DND-41 (cell line): Measurements from ENCODE around the gene SPATS2L.

ENCODE experiments used
- ATAC-seq: fragments of 200-7000 bp; cut with Tn5 transposase; 3 replicates; pipeline ENCODE4 v1.9.1; 2021; ENCODE audit warnings: low read depth; ENCODE audit not compliant: insufficient read depth
- DNase-seq: peaks from one replicate; pipeline ENCODE4 v3.0.0-alpha.2; 2020
- H2AFZ ChIP-seq: 2 replicates; pipeline ENCODE4 v1.6.0; 2012; ENCODE audit warnings: low read depth, low read length
- H3K27ac ChIP-seq: 2 replicates; pipeline ENCODE4 v1.5.1; 2012; ENCODE audit warnings: low read length, inconsistent platforms
- H3K27me3 ChIP-seq: fragments of 200-600 bp; sonication (generic); 2 replicates; pipeline ENCODE4 v1.6.0; 2012; ENCODE audit warnings: low read length, mild to moderate bottlenecking, inconsistent platforms; ENCODE audit not compliant: insufficient read depth, poor library complexity
- H3K36me3 ChIP-seq: 2 replicates; pipeline ENCODE4 v1.5.1; 2012; ENCODE audit warnings: low read length, inconsistent platforms; ENCODE audit not compliant: insufficient read depth
- H3K4me1 ChIP-seq: 2 replicates; pipeline ENCODE4 v1.5.1; 2012; ENCODE audit warnings: mild to moderate bottlenecking, low read length; ENCODE audit not compliant: insufficient read depth
- H3K4me2 ChIP-seq: 2 replicates; pipeline ENCODE4 v1.6.0; 2012; ENCODE audit warnings: mild to moderate bottlenecking, moderate library complexity, low read length, inconsistent platforms; ENCODE audit not compliant: insufficient read depth
- H3K4me3 ChIP-seq, 2 experiments: fragments of 200-600 bp in 1 of 2; shearing (Covaris generic) in 1 of 2; 2 replicates each; pipeline ENCODE4 v1.5.1; 2012 to 2016; ENCODE audit warnings: inconsistent platforms in 2 of 2, low read length in 2 of 2, mild to moderate bottlenecking in 2 of 2, low read depth in 1 of 2, moderate library complexity in 1 of 2
- H3K79me2 ChIP-seq: 2 replicates; pipeline ENCODE4 v1.6.0; 2012; ENCODE audit warnings: low read length, inconsistent platforms; ENCODE audit not compliant: insufficient read depth
- H3K9ac ChIP-seq: 2 replicates; pipeline ENCODE4 v1.6.0; 2012; ENCODE audit warnings: low read depth, mild to moderate bottlenecking, inconsistent platforms, low read length, moderate library complexity
- H3K9me3 ChIP-seq: 2 replicates; pipeline ENCODE4 v1.5.1; 2012; ENCODE audit warnings: low read length, moderate library complexity, mild to moderate bottlenecking, inconsistent platforms; ENCODE audit not compliant: insufficient read depth, severe bottlenecking
- H4K20me1 ChIP-seq: 2 replicates; pipeline ENCODE4 v1.6.0; 2012; ENCODE audit warnings: low read length; ENCODE audit not compliant: insufficient read depth
- CTCF ChIP-seq: IDR thresholded peaks from 2 replicates; pipeline ENCODE4 v1.5.1; 2012; ENCODE audit warnings: borderline replicate concordance, low read length, moderate library complexity, mild to moderate bottlenecking; ENCODE audit not compliant: poor library complexity, severe bottlenecking; ENCODE audit errors: extremely low read depth
- EZH2 ChIP-seq: IDR thresholded peaks from 3 replicates; pipeline ENCODE4 v1.6.1; 2012; ENCODE audit warnings: borderline replicate concordance, low read depth, mild to moderate bottlenecking, moderate library complexity, low read length, inconsistent platforms; ENCODE audit not compliant: severe bottlenecking

SPATS2L gene

DNA sequence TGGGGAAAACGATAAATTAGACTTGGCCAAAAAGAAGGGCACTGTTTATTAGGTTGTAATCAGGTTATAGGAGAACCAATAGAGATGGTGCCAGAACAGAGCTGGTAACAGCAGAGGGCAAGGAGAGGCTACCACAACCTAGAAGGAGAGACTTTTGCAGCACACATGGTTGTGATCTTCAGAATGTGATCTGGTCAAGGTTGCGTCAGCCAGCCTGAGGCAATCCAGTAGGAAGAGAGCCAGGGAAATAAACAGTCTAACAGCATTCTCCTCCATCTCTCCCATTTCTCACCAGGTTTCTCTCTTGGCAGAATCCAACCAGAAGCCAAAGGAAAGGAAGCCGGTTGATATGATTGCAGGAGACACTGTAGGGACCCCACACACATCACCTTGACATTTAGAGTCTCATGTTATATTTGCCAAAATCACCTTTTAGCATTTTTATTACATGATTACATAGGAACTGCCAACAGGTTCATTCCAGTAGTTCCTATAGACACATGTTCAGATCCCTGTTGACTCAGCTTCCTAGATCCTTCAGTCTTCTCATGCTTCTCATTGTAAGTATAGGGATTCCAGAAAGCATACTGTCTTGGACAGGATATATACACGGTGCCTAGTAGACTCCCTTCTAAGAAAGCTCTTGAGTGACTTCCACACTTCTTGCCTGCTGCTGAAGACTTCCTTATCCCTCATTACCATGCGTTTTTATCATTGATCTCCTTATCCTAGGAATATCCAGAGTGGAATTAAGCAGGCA is 17.6 kb upstream of the SPATS2L start:
- DNase-seq: no peak
- H3K9ac ChIP-seq: no peak overlapping the region
- no peak overlapping the region for H2AFZ ChIP-seq
- no peaks in the 10 kb centered on the region for H3K79me2 ChIP-seq
- H3K27ac ChIP-seq: no peak overlapping the region
- no peaks in the 10 kb centered on the region for H4K20me1 ChIP-seq
- no peak overlapping the region for H3K4me2 ChIP-seq
- no peaks in the 10 kb centered on the region for H3K9me3 ChIP-seq
- no peaks in the 10 kb centered on the region for H3K4me1 ChIP-seq
- TF ChIP-seq EZH2: no peak
- no peak for TF ChIP-seq CTCF
- ATAC-seq: no peak
- peaks cover under 1% of the 10 kb centered on the region for H3K27me3 ChIP-seq
- H3K4me3 ChIP-seq: no peak overlapping the region
- no peaks in the 10 kb centered on the region for H3K36me3 ChIP-seq

DNA sequence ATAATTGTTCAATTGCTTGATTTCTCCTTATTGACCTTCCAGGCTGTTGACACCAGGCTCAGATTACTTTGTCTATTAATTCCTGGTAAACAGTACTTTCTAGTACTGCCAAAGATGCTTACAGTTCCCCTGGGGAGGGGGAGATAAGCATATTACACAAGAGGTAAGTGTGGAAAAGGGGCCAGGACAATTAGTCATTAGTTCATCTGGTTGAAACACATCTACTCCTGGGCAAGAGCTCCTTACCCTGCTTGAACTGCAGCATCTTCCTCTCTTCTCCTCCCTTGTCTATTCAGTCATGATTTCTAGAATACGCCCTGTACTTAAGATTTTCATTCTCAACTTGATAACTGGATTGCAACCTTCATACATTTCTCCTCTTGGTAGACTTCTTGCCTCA is 10.4 kb upstream of the SPATS2L start:
- Histone ChIP-seq H3K9me3 (no peaks in the 10 kb centered on the region), H3K27ac (no peak overlapping the region), H2AFZ (no peak overlapping the region), H3K79me2 (no peaks in the 10 kb centered on the region), H3K4me1 (no peaks in the 10 kb centered on the region), H3K27me3 (peaks cover 12% of the 10 kb centered on the region), H3K36me3 (no peaks in the 10 kb centered on the region), H3K4me2 (no peak overlapping the region), H3K9ac (no peak overlapping the region), H3K4me3 (no peak overlapping the region), H4K20me1 (no peaks in the 10 kb centered on the region)
- ATAC-seq: no peak
- TF ChIP-seq CTCF: no peak
- no peak for DNase-seq

- H3K4me1 ChIP-seq: no peaks in the 10 kb centered on the region
- no peak for TF ChIP-seq CTCF
- TF ChIP-seq EZH2: no peak
- H3K79me2 ChIP-seq: no peaks in the 10 kb centered on the region
- no peaks in the 10 kb centered on the region for H3K36me3 ChIP-seq
- H3K9ac ChIP-seq: no peak overlapping the region
- H3K27ac ChIP-seq: no peak overlapping the region
- ATAC-seq (no peak), DNase-seq (no peak)
- no peak overlapping the region for H3K4me2 ChIP-seq
- H4K20me1 ChIP-seq: no peaks in the 10 kb centered on the region
- H2AFZ ChIP-seq: no peak overlapping the region
- H3K27me3 ChIP-seq: peaks cover 12% of the 10 kb centered on the region
- no peaks in the 10 kb centered on the region for H3K9me3 ChIP-seq
- H3K4me3 ChIP-seq: no peak overlapping the region
These were observed 9.4 kb upstream of the SPATS2L start for GRCh38 chr2:200297100-200297499.
